HL-60 (cell line): ENCODE results near the gene NAA25.

ENCODE experiments used
- DNase-seq, 2 experiments: peaks; one replicate each; pipeline ENCODE4 v3.0.0-alpha.2; 2010 to 2020; ENCODE audit warnings: low read depth in 1 of 2, low spot score in 1 of 2
- H3K27ac ChIP-seq: fragments of 250-450 bp; sonication (Bioruptor Pico); replicated peaks from 2 replicates; pipeline ENCODE4 v1.5.1; 2020; ENCODE audit warnings: mild to moderate bottlenecking, moderate library complexity
- H3K27me3 ChIP-seq: fragments of 250-450 bp; sonication (Bioruptor Pico); 2 replicates; pipeline ENCODE4 v1.5.1; 2021; ENCODE audit warnings: mild to moderate bottlenecking, moderate library complexity; ENCODE audit not compliant: insufficient read depth, poor library complexity, severe bottlenecking
- H3K4me3 ChIP-seq: replicated peaks from 2 replicates; pipeline ENCODE4 v1.5.1; 2011; ENCODE audit warnings: mild to moderate bottlenecking, control low read depth, low read length; ENCODE audit not compliant: insufficient read depth
- GABPA ChIP-seq: IDR thresholded peaks from 2 replicates; pipeline ENCODE4 v1.6.1; 2012; ENCODE audit warnings: low read depth
- POLR2AphosphoS5 ChIP-seq: IDR thresholded peaks from 2 replicates; pipeline ENCODE4 v1.6.1; 2012; ENCODE audit warnings: low read depth
- SPI1 ChIP-seq: IDR thresholded peaks from 2 replicates; pipeline ENCODE4 v1.6.1; 2012; ENCODE audit warnings: low read depth, mild to moderate bottlenecking, borderline replicate concordance
- TF ChIP-seq, protein P1 (sequence below): IDR thresholded peaks from one replicate; pipeline ENCODE4 v1.5.1; 2011; ENCODE audit warnings: low read length, control low read depth, inconsistent platforms; ENCODE audit not compliant: insufficient read depth
- TF ChIP-seq, protein P2 (sequence below): IDR thresholded peaks from 2 replicates; pipeline ENCODE4 v1.6.1; 2012; ENCODE audit warnings: low read depth; ENCODE audit not compliant: insufficient replicate concordance

The NAA25 gene

DNA sequence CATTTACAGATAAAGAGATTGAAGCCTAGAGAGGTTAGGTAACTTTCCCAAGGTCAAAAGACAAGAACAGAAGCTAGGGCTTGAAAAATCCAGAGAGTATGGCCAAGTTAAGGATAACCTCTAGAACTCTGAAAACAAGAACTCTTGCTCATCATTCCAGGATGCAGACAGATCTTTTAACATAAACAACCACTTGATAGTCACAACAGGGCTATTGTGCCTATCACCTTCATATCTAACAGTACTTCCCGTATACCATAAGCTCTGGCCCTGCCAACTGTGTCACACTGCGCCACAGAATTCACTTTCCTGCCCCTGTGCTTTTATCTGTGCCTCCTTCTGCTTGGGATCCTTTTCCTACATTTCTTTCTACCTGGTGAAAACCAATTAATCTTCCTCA is 77.1 kb downstream of the NAA25 start:
- H3K27me3 ChIP-seq, result no peaks in the 10 kb centered on the region
- no peak overlapping the region for H3K4me3 ChIP-seq
- H3K27ac ChIP-seq, result no peak overlapping the region
- TF ChIP-seq, protein P1, sequence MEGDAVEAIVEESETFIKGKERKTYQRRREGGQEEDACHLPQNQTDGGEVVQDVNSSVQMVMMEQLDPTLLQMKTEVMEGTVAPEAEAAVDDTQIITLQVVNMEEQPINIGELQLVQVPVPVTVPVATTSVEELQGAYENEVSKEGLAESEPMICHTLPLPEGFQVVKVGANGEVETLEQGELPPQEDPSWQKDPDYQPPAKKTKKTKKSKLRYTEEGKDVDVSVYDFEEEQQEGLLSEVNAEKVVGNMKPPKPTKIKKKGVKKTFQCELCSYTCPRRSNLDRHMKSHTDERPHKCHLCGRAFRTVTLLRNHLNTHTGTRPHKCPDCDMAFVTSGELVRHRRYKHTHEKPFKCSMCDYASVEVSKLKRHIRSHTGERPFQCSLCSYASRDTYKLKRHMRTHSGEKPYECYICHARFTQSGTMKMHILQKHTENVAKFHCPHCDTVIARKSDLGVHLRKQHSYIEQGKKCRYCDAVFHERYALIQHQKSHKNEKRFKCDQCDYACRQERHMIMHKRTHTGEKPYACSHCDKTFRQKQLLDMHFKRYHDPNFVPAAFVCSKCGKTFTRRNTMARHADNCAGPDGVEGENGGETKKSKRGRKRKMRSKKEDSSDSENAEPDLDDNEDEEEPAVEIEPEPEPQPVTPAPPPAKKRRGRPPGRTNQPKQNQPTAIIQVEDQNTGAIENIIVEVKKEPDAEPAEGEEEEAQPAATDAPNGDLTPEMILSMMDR, result no peak
- no peak for TF ChIP-seq POLR2AphosphoS5
- no peak for TF ChIP-seq GABPA
- TF ChIP-seq SPI1, result no peak
- TF ChIP-seq, protein P2, sequence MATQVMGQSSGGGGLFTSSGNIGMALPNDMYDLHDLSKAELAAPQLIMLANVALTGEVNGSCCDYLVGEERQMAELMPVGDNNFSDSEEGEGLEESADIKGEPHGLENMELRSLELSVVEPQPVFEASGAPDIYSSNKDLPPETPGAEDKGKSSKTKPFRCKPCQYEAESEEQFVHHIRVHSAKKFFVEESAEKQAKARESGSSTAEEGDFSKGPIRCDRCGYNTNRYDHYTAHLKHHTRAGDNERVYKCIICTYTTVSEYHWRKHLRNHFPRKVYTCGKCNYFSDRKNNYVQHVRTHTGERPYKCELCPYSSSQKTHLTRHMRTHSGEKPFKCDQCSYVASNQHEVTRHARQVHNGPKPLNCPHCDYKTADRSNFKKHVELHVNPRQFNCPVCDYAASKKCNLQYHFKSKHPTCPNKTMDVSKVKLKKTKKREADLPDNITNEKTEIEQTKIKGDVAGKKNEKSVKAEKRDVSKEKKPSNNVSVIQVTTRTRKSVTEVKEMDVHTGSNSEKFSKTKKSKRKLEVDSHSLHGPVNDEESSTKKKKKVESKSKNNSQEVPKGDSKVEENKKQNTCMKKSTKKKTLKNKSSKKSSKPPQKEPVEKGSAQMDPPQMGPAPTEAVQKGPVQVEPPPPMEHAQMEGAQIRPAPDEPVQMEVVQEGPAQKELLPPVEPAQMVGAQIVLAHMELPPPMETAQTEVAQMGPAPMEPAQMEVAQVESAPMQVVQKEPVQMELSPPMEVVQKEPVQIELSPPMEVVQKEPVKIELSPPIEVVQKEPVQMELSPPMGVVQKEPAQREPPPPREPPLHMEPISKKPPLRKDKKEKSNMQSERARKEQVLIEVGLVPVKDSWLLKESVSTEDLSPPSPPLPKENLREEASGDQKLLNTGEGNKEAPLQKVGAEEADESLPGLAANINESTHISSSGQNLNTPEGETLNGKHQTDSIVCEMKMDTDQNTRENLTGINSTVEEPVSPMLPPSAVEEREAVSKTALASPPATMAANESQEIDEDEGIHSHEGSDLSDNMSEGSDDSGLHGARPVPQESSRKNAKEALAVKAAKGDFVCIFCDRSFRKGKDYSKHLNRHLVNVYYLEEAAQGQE, result no peak
- no peak for DNase-seq

DNA sequence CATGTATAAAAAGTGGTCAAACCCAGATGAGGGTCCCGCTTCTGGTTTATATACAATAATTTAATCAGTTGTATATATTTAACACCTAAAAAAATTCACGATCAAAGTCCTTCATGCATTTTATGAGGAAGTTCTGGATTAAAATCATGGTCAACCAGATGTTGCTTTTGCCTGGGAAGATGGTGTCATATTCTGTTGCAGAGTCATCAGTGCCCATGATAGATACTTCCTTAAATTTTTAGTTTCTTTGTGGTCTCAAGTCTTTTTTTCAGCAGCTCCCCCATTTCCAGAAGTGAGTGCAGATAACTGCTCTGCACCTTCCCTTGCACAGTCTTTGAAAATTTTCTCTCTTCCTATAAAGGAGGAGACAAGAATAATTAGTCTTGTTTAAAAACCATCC is 79.3 kb downstream of the NAA25 start:
- peak in 1 of 2 experiments; percentile 63 for DNase-seq
- no peak overlapping the region for H3K4me3 ChIP-seq
- peak overlapping the region; percentile 25 for H3K27ac ChIP-seq
- TF ChIP-seq, protein P1, result no peak
- TF ChIP-seq POLR2AphosphoS5 (no peak), SPI1 (0 out of 2 replicates have a peak, but pooled peaks have one; percentile 8)
- no peaks in the 10 kb centered on the region for H3K27me3 ChIP-seq

DNA sequence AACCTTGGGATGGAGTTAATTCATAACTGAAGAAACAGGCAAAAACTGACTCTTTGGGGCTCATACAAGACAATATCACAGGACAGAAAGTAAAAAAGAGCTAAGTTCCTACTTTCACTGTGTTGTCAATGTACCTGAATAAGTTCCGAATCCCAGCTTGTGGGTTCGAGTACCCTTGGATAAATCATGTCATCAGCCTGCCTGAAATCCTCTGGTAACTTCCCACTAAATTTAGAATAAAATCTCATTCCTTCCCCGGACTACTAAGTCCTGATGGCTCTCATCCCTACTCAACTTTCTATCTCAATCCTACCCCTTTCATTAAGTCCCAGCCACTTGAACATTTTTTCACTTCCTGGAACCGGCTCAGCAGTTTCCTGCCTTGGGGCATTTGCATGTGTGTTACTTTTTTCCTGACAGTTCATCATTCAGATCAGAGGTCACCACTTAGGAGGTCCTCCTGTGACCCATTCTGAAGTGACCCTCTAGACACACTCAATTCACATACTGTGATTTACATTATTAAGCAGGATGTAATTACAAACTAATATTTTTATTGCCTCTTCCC is 82.7 kb downstream of the NAA25 start:
- TF ChIP-seq, protein P2, result no peak
- TF ChIP-seq SPI1 (no peak), POLR2AphosphoS5 (no peak), GABPA (no peak)
- TF ChIP-seq, protein P1, result no peak
- no peak for DNase-seq
- H3K27me3 ChIP-seq, result no peaks in the 10 kb centered on the region
- no peak overlapping the region for H3K27ac ChIP-seq
- H3K4me3 ChIP-seq, result no peak overlapping the region

DNA sequence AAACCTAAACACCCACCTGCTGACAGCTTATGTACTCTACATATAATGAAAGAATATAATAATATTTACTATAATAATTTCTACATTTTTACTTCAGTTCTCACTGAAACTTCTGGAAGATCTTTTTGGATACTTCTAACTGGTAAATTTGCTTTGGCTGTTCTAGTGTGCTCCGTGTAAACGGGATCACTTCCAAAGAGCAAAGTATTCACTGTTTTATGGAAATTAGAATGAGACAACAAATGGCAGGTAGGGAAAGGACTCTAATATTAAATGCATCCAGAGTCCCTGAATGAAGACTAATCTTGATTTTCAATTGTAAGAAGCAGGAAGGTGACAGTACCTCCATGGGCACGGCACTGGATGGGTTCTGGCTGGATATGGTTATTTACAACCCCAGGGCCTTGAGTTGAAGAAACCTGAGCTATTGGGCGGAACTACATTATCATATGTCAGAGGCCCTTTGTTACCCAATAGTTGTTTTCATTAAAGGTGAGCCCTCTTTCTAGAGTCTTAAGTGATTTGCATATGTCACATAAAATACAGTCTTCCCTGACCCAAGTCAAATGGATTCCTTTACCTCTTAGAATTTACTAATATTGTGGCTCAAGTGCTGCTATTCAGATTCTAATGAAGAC is 84.7 kb downstream of the NAA25 start:
- Histone ChIP-seq H3K27ac (no peak overlapping the region; the same call in 1 of the 2 replicates), H3K27me3 (no peaks in the 10 kb centered on the region), H3K4me3 (no peak overlapping the region)
- DNase-seq, result no peak
- TF ChIP-seq POLR2AphosphoS5, result peak; percentile 20; the same call in 1 of the 2 replicates
- TF ChIP-seq, protein P1, result no peak
